PC-3 (cell line): ENCODE results near the gene KIF13A.
"Not testable (repeated sequence)": the region's sequence is repeated elsewhere in the genome, so short reads cannot be mapped to it uniquely, and the experiment has no call there.

Experiments used
- EZH2 ChIP-seq: fragments of 300-600 bp; sonication (generic); IDR thresholded peaks from one replicate; pipeline ENCODE4 v1.6.1; 2017; ENCODE audit warnings: antibody characterized with exemption, mild to moderate bottlenecking, low read length; ENCODE audit not compliant: unreplicated experiment
- TF ChIP-seq, protein P1 (sequence below): fragments of 300-600 bp; sonication (generic); conservative IDR thresholded peaks from 2 replicates; pipeline ENCODE4 v1.5.1; 2017; ENCODE audit warnings: antibody characterized with exemption, low read depth, mild to moderate bottlenecking, low read length

DNA sequence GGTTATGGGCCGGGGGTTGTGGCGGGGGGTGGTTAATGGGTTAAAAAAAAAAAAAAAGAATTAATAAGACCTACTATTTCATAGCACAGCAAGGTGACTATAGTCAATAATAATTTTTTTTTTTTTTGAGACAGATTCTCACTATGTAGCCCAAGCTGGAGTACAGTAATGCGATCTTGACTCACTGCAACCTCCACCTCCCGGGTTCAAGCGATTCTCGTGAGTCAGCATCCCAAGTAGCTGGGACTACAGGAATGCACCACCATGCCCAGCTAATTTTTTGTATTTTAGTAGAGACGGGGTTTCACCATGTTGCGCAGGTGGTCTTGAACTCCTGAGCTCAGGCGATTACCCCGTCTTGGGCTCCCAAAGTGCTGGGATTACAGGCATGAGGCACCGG is 75.8 kb downstream of the KIF13A start:
- TF ChIP-seq, protein P1, sequence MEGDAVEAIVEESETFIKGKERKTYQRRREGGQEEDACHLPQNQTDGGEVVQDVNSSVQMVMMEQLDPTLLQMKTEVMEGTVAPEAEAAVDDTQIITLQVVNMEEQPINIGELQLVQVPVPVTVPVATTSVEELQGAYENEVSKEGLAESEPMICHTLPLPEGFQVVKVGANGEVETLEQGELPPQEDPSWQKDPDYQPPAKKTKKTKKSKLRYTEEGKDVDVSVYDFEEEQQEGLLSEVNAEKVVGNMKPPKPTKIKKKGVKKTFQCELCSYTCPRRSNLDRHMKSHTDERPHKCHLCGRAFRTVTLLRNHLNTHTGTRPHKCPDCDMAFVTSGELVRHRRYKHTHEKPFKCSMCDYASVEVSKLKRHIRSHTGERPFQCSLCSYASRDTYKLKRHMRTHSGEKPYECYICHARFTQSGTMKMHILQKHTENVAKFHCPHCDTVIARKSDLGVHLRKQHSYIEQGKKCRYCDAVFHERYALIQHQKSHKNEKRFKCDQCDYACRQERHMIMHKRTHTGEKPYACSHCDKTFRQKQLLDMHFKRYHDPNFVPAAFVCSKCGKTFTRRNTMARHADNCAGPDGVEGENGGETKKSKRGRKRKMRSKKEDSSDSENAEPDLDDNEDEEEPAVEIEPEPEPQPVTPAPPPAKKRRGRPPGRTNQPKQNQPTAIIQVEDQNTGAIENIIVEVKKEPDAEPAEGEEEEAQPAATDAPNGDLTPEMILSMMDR = not testable (repeated sequence)
- not testable (repeated sequence) for TF ChIP-seq EZH2
